CD4-positive, alpha-beta T cell treated with Interleukin-2 at 100 ng/mL for 4 hours (primary cell): ENCODE measurements around the gene VAV3.
"Not testable (repeated sequence)": the region's sequence is repeated elsewhere in the genome, so short reads cannot be mapped to it uniquely, and the experiment has no call there.

Experiments
- DNase-seq: peaks from one replicate; pipeline ENCODE4 v3.0.0-alpha.2; 2020; ENCODE audit warnings: low spot score

Gene VAV3

GRCh38 chr1:107739651-107740050, 225.3 kb downstream of the VAV3 start:
- no peak for DNase-seq

- DNase-seq, result no peak
Observed at GRCh38 chr1:107739201-107739600, 225.8 kb downstream of the VAV3 start.

GRCh38 chr1:107733401-107733800, 231.6 kb downstream of the VAV3 start:
- not testable (repeated sequence) for DNase-seq

GRCh38 chr1:107727866-107728265, 237.1 kb downstream of the VAV3 start:
- no peak for DNase-seq

GRCh38 chr1:107726860-107727259, 238.1 kb downstream of the VAV3 start:
- DNase-seq, result no peak

- DNase-seq, result no peak
Observed at GRCh38 chr1:107724648-107725047, 240.3 kb downstream of the VAV3 start.

GRCh38 chr1:107720210-107720609, 244.8 kb downstream of the VAV3 start:
- DNase-seq, result not testable (repeated sequence)

- DNase-seq, result no peak
Observed at GRCh38 chr1:107710005-107710404, 255.0 kb downstream of the VAV3 start.

- DNase-seq, result no peak
Observed at GRCh38 chr1:107707111-107707510, 257.9 kb downstream of the VAV3 start.

- DNase-seq, result no peak
Observed at GRCh38 chr1:107706182-107706581, 258.8 kb downstream of the VAV3 start.

- no peak for DNase-seq
Observed at GRCh38 chr1:107704911-107705310, 260.1 kb downstream of the VAV3 start.

- DNase-seq, result no peak
Observed at GRCh38 chr1:107702946-107703571, 261.9 kb downstream of the VAV3 start.

- DNase-seq, result not testable (repeated sequence)
Observed at GRCh38 chr1:107700651-107701050, 264.3 kb downstream of the VAV3 start.

GRCh38 chr1:107698161-107698560, 266.8 kb downstream of the VAV3 start:
- no peak for DNase-seq

- DNase-seq, result no peak
Observed at GRCh38 chr1:107695341-107695740, 269.6 kb downstream of the VAV3 start.

- DNase-seq, result no peak
Observed at GRCh38 chr1:107692580-107693345, 272.2 kb downstream of the VAV3 start.

GRCh38 chr1:107691540-107691939, 273.4 kb downstream of the VAV3 start:
- no peak for DNase-seq

- no peak for DNase-seq
Observed at GRCh38 chr1:107690491-107690890, 274.5 kb downstream of the VAV3 start.

- no peak for DNase-seq
Observed at GRCh38 chr1:107689733-107690132, 275.2 kb downstream of the VAV3 start.

GRCh38 chr1:107689159-107689558, 275.8 kb downstream of the VAV3 start:
- DNase-seq, result no peak

- DNase-seq, result no peak
Observed at GRCh38 chr1:107687849-107688753, 276.9 kb downstream of the VAV3 start.

GRCh38 chr1:107683683-107684082, 281.3 kb downstream of the VAV3 start:
- DNase-seq, result no peak

- no peak for DNase-seq
Observed at GRCh38 chr1:107683191-107683657, 281.8 kb downstream of the VAV3 start.
